ENCODE measurements around the gene MOCOS.
A peak's percentile ranks its signal among the peaks of the same experiment; 100 is the strongest.

Gene MOCOS

DNA sequence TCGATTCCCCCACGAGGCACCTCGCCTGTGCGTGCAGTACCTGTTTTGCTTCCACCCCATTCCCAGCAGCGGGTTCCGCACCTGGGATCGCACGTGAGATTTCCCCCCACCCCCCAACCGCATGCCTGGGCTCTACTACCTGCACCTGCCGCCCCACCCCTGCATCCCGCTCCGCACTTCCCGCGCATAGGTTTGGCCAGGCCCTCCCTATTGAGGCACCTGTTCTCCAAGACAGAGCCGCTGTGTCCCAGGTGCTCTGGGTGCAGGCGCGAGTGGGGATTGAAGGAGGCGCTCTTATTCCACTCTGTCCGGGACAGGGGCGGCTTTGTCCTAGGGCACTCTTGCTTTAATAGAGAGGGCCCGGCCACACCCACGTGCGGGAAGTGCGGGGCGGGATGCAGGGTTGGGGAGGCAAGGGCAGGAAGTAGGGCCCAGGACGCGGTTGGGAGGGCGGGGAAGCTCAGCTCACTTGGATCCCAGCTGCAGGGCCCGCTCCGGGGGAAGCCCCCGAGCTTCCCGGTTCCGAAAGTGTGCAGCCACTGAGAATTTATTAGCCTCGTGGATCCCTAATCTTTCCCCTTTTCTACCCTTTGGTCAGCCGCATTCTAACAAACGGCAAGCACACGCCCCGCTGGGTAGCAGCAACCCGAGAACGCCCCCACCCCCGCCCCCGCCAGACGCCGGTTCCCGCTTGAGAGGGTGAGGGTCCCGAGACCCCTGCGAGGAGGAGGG is 670 bp upstream of the MOCOS start:
- peaks cover 0 to 24% (median 19%) of the 10 kb centered on the region in 5 donors for H3K4me1 ChIP-seq (ENCODE audit: control insufficient read depth in 5 of 5, insufficient read depth in 5 of 5, low read length in 5 of 5)
- H3K27ac ChIP-seq (ENCODE audit: low read depth, low read length), result no peak overlapping the region
- peaks cover 0 to 2% (median 0%) of the 10 kb centered on the region in 5 donors for H3K27me3 ChIP-seq (ENCODE audit: control insufficient read depth in 5 of 5, insufficient read depth in 4 of 5, low read length in 5 of 5)
- H3K36me3 ChIP-seq (ENCODE audit: control insufficient read depth in 5 of 5, insufficient read depth in 5 of 5, low read length in 5 of 5), result no peaks in the 10 kb centered on the region
- H3K9me3 ChIP-seq (ENCODE audit: control insufficient read depth in 5 of 5, low read length in 5 of 5), result no peaks in the 10 kb centered on the region
- peak overlapping the region; percentile 74 to 81 (median 79) for H3K4me3 ChIP-seq (ENCODE audit: low read depth in 1 of 5, low read length in 5 of 5)
- H3K9ac ChIP-seq (ENCODE audit: low read length in 5 of 5), result peak overlapping the region; percentile 11 to 77 (median 68)

- Histone ChIP-seq H3K9me3 (ENCODE audit: control insufficient read depth in 5 of 5, low read length in 5 of 5) (no peaks in the 10 kb centered on the region), H3K27ac (ENCODE audit: low read depth, low read length) (no peak overlapping the region), H3K4me1 (ENCODE audit: control insufficient read depth in 5 of 5, insufficient read depth in 5 of 5, low read length in 5 of 5) (peaks cover 0 to 24% (median 19%) of the 10 kb centered on the region in 5 donors), H3K9ac (ENCODE audit: low read length in 5 of 5) (peak overlapping the region in 4 of 5 donors; percentile 64 to 77 (median 69)), H3K4me3 (ENCODE audit: low read depth in 1 of 5, low read length in 5 of 5) (peak overlapping the region; percentile 74 to 92 (median 79)), H3K36me3 (ENCODE audit: control insufficient read depth in 5 of 5, insufficient read depth in 5 of 5, low read length in 5 of 5) (no peaks in the 10 kb centered on the region), H3K27me3 (ENCODE audit: control insufficient read depth in 5 of 5, insufficient read depth in 4 of 5, low read length in 5 of 5) (peaks cover 0 to 2% (median 0%) of the 10 kb centered on the region in 5 donors)
Observed at GRCh38 chr18:36187826-36188721, 777 bp downstream of the MOCOS start.

GRCh38 chr18:36188916-36189315 is 1.6 kb downstream of the MOCOS start:
- peaks cover 0 to 24% (median 19%) of the 10 kb centered on the region in 5 donors for H3K4me1 ChIP-seq (ENCODE audit: control insufficient read depth in 5 of 5, insufficient read depth in 5 of 5, low read length in 5 of 5)
- H3K9ac ChIP-seq (ENCODE audit: low read length in 5 of 5), result no peak overlapping the region
- H3K9me3 ChIP-seq (ENCODE audit: control insufficient read depth in 5 of 5, low read length in 5 of 5), result no peaks in the 10 kb centered on the region
- H3K27me3 ChIP-seq (ENCODE audit: control insufficient read depth in 5 of 5, insufficient read depth in 4 of 5, low read length in 5 of 5), result peaks cover 0 to 2% (median 0%) of the 10 kb centered on the region in 5 donors
- no peaks in the 10 kb centered on the region for H3K36me3 ChIP-seq (ENCODE audit: control insufficient read depth in 5 of 5, insufficient read depth in 5 of 5, low read length in 5 of 5)
- H3K27ac ChIP-seq (ENCODE audit: low read depth, low read length), result no peak overlapping the region
- no peak overlapping the region for H3K4me3 ChIP-seq (ENCODE audit: low read depth in 1 of 5, low read length in 5 of 5)

GRCh38 chr18:36189486-36189885 is 2.2 kb downstream of the MOCOS start:
- H3K9ac ChIP-seq (ENCODE audit: low read length in 5 of 5), result no peak overlapping the region
- H3K27me3 ChIP-seq (ENCODE audit: control insufficient read depth in 5 of 5, insufficient read depth in 4 of 5, low read length in 5 of 5), result peaks cover 0 to 2% (median 0%) of the 10 kb centered on the region in 5 donors
- no peaks in the 10 kb centered on the region for H3K36me3 ChIP-seq (ENCODE audit: control insufficient read depth in 5 of 5, insufficient read depth in 5 of 5, low read length in 5 of 5)
- no peaks in the 10 kb centered on the region for H3K9me3 ChIP-seq (ENCODE audit: control insufficient read depth in 5 of 5, low read length in 5 of 5)
- peaks cover 0 to 24% (median 19%) of the 10 kb centered on the region in 5 donors for H3K4me1 ChIP-seq (ENCODE audit: control insufficient read depth in 5 of 5, insufficient read depth in 5 of 5, low read length in 5 of 5)
- no peak overlapping the region for H3K4me3 ChIP-seq (ENCODE audit: low read depth in 1 of 5, low read length in 5 of 5)
- H3K27ac ChIP-seq (ENCODE audit: low read depth, low read length), result no peak overlapping the region

- Histone ChIP-seq H3K36me3 (ENCODE audit: control insufficient read depth in 5 of 5, insufficient read depth in 5 of 5, low read length in 5 of 5) (no peaks in the 10 kb centered on the region), H3K4me1 (ENCODE audit: control insufficient read depth in 5 of 5, insufficient read depth in 5 of 5, low read length in 5 of 5) (peaks cover 0 to 23% (median 19%) of the 10 kb centered on the region in 5 donors), H3K27ac (ENCODE audit: low read depth, low read length) (no peak overlapping the region), H3K9me3 (ENCODE audit: control insufficient read depth in 5 of 5, low read length in 5 of 5) (no peaks in the 10 kb centered on the region), H3K4me3 (ENCODE audit: low read depth in 1 of 5, low read length in 5 of 5) (no peak overlapping the region), H3K9ac (ENCODE audit: low read length in 5 of 5) (no peak overlapping the region), H3K27me3 (ENCODE audit: control insufficient read depth in 5 of 5, insufficient read depth in 4 of 5, low read length in 5 of 5) (peaks cover 0 to 2% (median 0%) of the 10 kb centered on the region in 5 donors)
Observed at GRCh38 chr18:36191286-36191685, 4.0 kb downstream of the MOCOS start.

GRCh38 chr18:36191711-36192110 is 4.4 kb downstream of the MOCOS start:
- no peak overlapping the region for H3K9ac ChIP-seq (ENCODE audit: low read length in 5 of 5)
- H3K27ac ChIP-seq (ENCODE audit: low read depth, low read length), result no peak overlapping the region
- peaks cover 0 to 19% (median 15%) of the 10 kb centered on the region in 5 donors for H3K4me1 ChIP-seq (ENCODE audit: control insufficient read depth in 5 of 5, insufficient read depth in 5 of 5, low read length in 5 of 5)
- peaks cover 0 to 2% (median 0%) of the 10 kb centered on the region in 5 donors for H3K27me3 ChIP-seq (ENCODE audit: control insufficient read depth in 5 of 5, insufficient read depth in 4 of 5, low read length in 5 of 5)
- no peaks in the 10 kb centered on the region for H3K36me3 ChIP-seq (ENCODE audit: control insufficient read depth in 5 of 5, insufficient read depth in 5 of 5, low read length in 5 of 5)
- H3K4me3 ChIP-seq (ENCODE audit: low read depth in 1 of 5, low read length in 5 of 5), result no peak overlapping the region
- no peaks in the 10 kb centered on the region for H3K9me3 ChIP-seq (ENCODE audit: control insufficient read depth in 5 of 5, low read length in 5 of 5)

DNA sequence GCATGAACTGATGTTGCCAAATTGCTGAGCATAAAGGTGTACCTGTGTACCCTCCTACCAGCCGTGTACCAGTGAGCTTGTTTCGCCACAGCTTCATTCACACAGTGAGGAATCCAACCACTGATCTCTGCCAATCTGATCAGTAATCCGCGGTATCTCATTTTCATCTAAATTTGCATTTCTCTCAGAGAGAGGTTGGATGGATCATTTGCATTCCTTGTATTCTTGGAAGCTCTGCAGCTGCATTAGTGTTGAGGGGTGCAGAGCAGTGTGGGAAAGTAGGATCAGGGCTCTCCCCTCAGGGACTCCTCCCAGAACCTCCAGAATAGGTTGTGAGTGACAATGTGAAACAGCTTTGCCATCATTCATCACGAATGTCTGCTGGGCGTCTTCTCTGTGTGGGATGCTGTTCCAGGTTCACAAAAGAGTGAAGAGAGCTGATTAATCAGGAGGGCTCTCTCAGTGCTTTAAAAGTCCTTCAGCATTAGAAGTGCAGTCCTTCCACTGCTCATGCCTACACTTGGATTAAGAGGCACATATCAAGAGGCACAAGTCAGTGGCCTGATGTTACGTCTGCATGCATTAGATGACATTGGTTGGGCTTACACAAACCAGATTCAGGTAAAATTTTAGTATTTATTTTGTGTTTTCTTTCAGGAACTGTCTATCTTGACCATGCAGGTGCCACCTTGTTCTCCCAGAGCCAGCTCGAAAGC is 7.5 kb downstream of the MOCOS start:
- Histone ChIP-seq H3K27ac (ENCODE audit: low read depth, low read length) (no peak overlapping the region), H3K9me3 (ENCODE audit: control insufficient read depth in 5 of 5, low read length in 5 of 5) (no peaks in the 10 kb centered on the region)

DNA sequence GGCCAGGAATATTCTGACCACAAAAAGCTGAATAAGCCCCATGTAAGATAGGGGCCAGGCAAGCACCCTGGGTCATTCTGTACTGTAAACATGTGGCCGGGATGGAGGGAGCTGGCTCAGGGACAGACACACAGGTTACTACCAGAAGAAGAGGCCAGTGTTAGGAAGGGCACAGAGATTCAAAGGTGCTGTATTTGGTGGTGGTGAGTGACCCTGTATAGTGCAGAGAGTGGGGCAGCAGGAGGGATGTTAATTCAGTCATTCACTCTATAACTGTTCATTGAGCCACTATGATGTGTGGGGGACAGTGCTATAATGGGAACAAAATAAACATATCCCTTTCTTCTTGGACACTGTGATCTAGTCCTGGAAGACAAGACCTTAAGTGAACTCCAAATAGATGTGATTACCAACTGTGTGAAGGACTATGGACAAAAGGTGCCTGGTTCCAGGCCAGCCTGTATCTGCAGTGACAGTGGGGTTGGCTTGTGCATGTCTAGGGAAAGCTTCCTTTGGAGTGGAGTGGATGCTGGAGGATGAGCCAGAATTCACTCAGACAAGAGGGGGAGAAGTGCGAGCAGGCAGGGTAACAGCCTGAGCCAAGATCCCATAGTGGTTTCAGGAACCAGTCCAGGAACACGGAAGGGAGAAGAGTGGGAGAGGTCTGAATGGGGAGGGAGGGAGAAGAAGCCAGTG is 8.3 kb downstream of the MOCOS start:
- H3K9me3 ChIP-seq (ENCODE audit: control insufficient read depth in 5 of 5, low read length in 5 of 5), result no peaks in the 10 kb centered on the region
- no peak overlapping the region for H3K27ac ChIP-seq (ENCODE audit: low read depth, low read length)
- peaks cover 0 to 2% (median 0%) of the 10 kb centered on the region in 5 donors for H3K36me3 ChIP-seq (ENCODE audit: control insufficient read depth in 5 of 5, insufficient read depth in 5 of 5, low read length in 5 of 5)
- H3K27me3 ChIP-seq (ENCODE audit: control insufficient read depth in 5 of 5, insufficient read depth in 4 of 5, low read length in 5 of 5), result no peaks in the 10 kb centered on the region
- H3K4me1 ChIP-seq (ENCODE audit: control insufficient read depth in 5 of 5, insufficient read depth in 5 of 5, low read length in 5 of 5), result no peaks in the 10 kb centered on the region
- H3K9ac ChIP-seq (ENCODE audit: low read length in 5 of 5), result no peak overlapping the region
- H3K4me3 ChIP-seq (ENCODE audit: low read depth in 1 of 5, low read length in 5 of 5), result no peak overlapping the region

More for the DNA sequence above, 7.5 kb downstream of the MOCOS start:
- no peak overlapping the region for H3K4me3 ChIP-seq (ENCODE audit: low read depth in 1 of 5, low read length in 5 of 5)
- H3K36me3 ChIP-seq (ENCODE audit: control insufficient read depth in 5 of 5, insufficient read depth in 5 of 5, low read length in 5 of 5), result no peaks in the 10 kb centered on the region
- no peaks in the 10 kb centered on the region for H3K4me1 ChIP-seq (ENCODE audit: control insufficient read depth in 5 of 5, insufficient read depth in 5 of 5, low read length in 5 of 5)
- no peak overlapping the region for H3K9ac ChIP-seq (ENCODE audit: low read length in 5 of 5)
- no peaks in the 10 kb centered on the region for H3K27me3 ChIP-seq (ENCODE audit: control insufficient read depth in 5 of 5, insufficient read depth in 4 of 5, low read length in 5 of 5)

DNA sequence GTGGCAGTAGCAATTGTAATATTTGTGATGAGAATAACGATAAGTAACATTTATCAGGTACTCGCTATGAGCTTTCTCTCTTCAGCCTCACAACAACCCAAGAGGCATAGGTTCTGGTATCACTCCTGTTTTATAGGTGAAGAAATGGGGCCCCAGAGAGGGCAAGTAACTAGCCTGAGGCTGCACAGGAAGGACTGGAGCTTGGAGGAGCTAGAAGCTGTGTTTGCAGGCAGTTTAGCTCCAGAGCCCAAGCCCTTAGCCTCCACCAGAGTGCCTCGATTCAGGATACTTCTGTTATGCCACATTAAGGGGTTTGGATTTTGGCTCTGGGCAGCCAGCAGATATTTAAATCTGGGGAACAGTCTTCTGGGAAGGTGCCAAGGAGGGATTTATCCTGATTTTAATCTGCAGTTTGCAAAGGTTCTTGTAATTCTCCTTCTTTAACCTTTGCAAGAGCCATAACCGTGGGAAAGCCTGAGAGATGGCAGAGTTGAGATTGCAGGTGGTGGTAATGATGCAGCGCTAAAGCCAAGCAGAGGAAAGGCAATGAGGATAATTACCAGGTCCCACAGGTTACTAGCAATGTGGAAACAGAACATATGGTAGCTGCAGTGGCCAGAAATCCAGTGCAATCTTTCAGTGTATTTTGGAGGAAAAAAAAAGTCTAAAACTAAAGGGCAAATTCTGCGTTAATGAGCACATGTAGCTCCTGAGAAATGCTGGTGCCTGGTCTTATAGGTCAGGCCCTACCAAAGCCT is 9.1 kb downstream of the MOCOS start:
- H3K4me1 ChIP-seq (ENCODE audit: control insufficient read depth in 5 of 5, insufficient read depth in 5 of 5, low read length in 5 of 5), result no peaks in the 10 kb centered on the region
- H3K9me3 ChIP-seq (ENCODE audit: control insufficient read depth in 5 of 5, low read length in 5 of 5), result no peaks in the 10 kb centered on the region
- H3K9ac ChIP-seq (ENCODE audit: low read length in 5 of 5), result no peak overlapping the region
- H3K4me3 ChIP-seq (ENCODE audit: low read depth in 1 of 5, low read length in 5 of 5), result no peak overlapping the region
- peaks cover 0 to 2% (median 0%) of the 10 kb centered on the region in 5 donors for H3K36me3 ChIP-seq (ENCODE audit: control insufficient read depth in 5 of 5, insufficient read depth in 5 of 5, low read length in 5 of 5)
- H3K27ac ChIP-seq (ENCODE audit: low read depth, low read length), result no peak overlapping the region
- H3K27me3 ChIP-seq (ENCODE audit: control insufficient read depth in 5 of 5, insufficient read depth in 4 of 5, low read length in 5 of 5), result no peaks in the 10 kb centered on the region

Measured in subcutaneous abdominal adipose tissue (tissue), 5 donors.